NCI-H128 (cell line): ENCODE data around the gene PPP2R2B.

Source experiments
- DNase-seq: peaks from one replicate; lab custom pipeline; 2025; ENCODE audit not compliant: unreplicated experiment; lab: John Stamatoyannopoulos, UW

Gene PPP2R2B

GRCh38 chr5:146667633-146668272, 210.8 kb downstream of the PPP2R2B start:
- no peak for DNase-seq

DNA sequence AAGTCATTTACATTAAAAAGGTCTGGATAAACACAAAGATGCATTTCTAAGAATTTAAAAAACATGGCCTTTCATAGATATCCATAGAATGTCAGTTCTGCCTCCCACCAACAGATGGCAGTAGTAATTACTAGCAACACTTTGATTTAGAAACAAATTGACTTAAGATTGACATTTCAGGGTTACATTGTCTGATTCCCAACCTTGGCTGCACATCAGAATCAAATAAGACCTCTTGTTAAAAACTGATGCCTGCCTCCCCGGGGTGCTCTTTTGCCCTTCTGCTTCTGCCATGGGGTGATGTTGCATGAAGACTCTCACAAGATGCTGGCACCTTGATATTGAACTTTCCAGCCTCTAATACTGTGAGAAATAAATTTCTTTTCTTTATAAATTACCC, 216.3 kb downstream of the PPP2R2B start:
- DNase-seq = no peak

DNA sequence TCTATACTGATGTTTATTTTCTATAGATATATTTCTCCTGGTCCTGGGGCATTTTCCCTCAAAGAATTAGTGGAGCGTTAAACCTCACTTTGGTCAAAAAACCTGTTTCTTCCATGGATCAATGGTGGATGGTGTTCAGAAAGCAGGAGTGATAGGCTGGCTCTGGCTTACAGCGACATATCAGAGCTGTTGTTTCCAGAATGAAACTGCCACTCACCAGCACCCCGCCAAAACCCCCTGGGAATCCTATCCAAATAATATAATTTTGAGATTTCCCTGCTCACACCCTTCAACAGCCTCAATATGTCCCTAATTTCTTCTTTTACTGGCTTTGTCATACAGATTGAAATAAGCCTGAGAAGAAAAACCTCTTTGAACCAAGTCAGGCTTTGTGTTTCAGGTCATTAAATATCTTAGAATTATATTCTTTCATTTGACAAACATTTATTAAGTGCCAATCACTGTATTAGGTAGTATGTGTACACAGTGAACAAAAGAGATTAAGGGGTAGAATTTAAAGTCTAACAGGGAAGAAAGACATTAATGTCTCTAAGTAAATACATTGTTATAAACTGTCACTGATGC, 218.1 kb downstream of the PPP2R2B start:
- no peak for DNase-seq

- no peak for DNase-seq
Measured at GRCh38 chr5:146659961-146660360, 218.6 kb downstream of the PPP2R2B start.

DNA sequence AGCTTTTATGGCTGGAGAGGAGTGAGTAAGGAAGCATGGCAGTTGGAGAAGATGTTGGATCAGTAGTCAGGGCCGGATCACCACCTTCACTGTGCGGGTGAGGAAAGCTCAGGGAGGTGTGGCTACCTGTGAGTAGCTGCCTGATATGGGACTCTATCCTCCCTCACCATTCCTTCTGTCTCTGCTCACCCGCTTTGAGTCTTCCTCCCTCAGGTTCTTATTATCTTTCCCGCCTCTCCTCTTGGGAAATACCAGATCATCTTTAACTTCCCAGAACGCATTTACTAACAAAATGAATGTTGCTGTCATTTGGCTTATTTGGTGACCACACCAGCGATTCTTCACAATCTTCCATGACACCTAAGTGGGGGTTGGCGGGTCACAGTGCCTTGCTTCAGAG, 221.9 kb downstream of the PPP2R2B start:
- DNase-seq = no peak

GRCh38 chr5:146653560-146653959, 225.0 kb downstream of the PPP2R2B start:
- DNase-seq = no peak

DNA sequence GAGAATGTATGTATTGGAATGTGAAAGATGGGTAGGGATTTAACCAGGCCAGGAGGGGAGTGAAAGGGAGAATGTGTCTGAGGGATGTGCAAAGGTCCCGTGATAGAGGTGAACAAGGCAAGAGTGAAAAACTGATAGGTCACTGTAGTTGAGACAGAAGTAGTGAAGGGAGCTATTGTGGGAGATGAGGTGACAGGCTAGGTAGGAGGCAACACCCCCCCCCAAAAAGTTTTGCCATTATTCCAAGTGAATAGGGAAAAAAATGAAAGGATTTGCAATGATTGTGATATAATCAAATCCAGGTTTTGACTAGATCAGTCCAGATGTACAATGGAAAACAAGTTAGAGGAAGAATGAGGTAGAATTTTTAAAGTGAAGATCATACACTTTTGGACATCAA, 226.0 kb downstream of the PPP2R2B start:
- no peak for DNase-seq

DNA sequence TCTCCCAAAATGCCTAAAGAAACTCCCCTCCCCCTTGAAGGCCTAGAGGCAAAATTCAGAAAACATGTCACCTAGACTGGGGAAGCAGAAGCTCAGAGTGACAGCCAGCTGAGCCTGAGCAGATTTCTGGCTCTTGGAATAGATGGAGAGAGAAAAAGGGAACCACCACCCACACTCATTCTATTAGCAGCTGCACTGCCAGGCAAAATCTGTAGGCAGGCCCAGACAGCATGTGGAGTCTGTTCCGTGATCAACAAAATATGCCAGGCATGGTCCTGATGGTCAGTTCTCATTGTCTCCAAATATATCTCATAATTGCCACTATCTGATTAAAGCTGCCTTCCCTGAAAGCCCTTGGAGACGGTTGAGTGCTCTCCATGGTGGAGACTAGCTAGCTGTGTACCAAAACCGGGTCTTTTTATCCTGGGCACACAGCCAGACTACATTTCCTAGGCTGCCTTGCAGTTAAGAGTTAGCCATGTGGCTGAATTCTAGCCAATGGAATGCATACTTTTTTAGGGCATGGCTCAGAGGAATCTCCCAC, 230.8 kb downstream of the PPP2R2B start:
- no peak for DNase-seq

GRCh38 chr5:146646441-146646840, 232.1 kb downstream of the PPP2R2B start:
- DNase-seq = no peak

DNA sequence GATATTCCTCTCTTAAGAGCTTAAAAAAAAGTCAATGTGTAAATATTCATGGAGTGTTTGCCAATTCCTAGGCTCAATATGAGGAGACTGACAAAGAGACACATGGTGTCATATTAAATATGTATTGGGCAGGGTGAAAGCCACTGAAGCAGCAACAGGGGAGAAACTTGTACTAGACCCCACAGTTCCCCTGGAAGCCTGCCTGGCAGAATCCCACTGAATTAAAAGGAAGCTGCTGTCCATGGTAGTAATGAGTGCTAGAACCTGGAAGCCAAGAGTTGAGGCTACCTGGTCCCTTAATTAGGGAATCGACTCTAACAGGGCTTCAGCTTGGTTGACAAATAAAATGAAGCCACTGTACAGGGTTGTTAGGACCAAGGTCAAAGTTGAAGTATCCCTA, 233.2 kb downstream of the PPP2R2B start:
- DNase-seq = no peak

- DNase-seq = peak; percentile 20
Measured at GRCh38 chr5:146644831-146645230, 233.7 kb downstream of the PPP2R2B start.

GRCh38 chr5:146643776-146644175, 234.8 kb downstream of the PPP2R2B start:
- DNase-seq = no peak

- DNase-seq = no peak
Measured at GRCh38 chr5:146642410-146642809, 236.1 kb downstream of the PPP2R2B start.

DNA sequence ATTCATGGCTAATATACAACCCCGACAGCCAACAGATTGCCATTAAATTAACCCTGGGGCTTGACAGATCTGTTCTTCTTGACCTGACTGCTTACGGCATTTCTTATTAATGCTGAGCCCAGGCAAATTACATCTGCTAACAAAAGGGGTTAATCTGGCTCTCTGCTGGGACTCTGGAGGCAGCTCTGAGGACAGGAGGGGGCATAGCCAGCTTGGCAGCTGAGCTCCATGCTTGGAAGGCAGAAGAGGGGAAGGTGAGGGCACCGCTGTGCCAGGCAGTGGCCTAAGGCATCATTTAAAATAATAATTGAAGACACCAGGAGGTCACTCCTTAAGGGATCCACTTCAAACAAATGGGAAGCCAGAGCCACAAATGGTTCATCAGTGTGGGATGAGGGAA, 236.6 kb downstream of the PPP2R2B start:
- DNase-seq = no peak

- no peak for DNase-seq
Measured at GRCh38 chr5:146640285-146640896, 238.2 kb downstream of the PPP2R2B start.

DNA sequence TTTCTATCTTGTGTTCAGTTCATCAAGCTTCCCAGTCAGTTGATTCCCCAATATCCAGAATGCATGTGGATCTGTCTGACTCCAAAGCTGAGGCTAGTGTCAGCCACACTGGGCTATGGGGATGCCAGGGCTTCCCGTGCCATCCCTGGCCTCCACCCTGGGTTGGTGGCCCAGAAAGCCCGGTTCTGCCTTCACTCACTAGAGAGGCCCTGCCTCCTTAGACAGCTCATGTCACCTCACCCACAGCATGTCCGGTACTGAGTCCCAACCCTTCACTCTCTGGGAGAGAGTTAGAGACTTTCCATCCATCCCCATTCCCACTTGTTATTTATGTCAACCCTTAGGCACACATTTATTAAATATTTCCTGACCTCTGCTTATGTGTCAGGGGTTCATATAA, 243.1 kb downstream of the PPP2R2B start:
- no peak for DNase-seq

DNA sequence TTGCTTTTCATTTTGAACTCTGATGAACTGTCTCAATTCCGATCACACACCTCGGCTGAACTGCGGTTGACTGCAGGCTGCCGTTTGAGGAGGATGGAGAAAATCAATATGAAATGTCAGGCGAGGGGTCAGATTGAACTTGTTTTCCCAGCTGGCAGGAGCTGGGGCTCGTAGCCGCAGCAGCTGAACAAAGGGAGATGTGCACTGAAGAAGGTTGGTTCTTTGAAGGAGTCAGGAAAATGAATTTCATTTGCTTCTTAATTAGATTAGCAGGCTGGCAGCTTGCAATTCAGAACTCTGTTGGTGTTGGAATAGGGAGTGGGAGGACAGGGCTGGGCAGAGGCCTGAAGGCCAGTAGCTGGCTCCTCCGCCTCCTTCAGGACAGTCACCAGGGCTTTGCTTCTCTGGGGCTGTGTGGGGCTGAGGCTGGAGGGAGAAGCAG, 245.2 kb downstream of the PPP2R2B start:
- DNase-seq = no peak

DNA sequence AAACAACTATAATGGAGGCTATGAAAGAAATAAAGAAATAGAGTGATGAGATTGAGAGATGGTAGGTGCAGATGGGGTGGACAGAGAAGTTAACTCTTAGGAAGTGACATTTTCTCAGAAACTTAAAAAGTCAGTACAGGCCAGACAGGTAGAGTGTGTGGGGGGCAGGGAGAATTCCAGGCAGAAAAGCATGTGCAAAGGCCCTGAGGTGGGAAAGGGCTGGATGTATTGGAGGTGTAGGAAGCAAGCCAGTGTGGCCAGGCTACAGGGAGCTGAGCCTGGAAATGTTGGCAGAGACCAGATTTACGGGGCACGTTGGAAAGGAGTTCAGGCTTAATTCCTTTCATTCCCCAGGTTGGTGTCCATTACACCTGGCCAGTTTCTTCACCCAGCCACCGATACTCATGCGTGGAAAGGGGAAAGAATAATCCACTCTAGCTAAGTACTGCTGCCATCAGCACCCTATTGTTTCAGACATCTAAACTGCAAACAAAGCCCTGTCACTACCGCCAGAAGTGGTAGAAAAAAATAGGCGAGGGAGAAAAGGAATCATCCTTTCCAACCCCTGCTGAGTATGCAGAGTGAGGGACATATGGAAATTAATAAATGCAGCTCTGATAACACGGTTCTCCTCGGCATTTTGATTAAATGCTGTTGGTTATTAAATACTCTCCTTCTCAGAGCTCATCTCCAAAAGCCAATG, 245.8 kb downstream of the PPP2R2B start:
- no peak for DNase-seq

- DNase-seq = no peak
Measured at GRCh38 chr5:146630472-146630871, 248.1 kb downstream of the PPP2R2B start.

DNA sequence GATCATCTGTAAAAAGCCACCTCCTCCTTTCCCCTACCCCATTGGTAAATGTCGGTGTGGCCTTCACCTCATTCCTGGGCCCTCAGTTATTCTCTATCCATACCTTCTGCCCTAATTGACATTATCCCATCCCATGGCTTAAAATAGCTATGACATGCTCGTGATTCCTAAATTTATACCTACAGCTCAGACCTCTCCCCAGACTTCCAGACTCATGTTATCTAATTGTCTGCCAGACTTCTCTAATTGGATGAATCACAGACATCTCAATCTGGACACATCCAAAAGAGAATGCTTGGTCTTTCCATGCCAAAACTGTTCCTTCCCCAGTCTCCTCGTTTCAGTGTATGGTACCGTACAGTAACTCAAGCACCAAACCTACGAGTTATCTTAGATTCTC, 249.6 kb downstream of the PPP2R2B start:
- DNase-seq = no peak

- no peak for DNase-seq
Measured at GRCh38 chr5:146626936-146627335, 251.6 kb downstream of the PPP2R2B start.

- no peak for DNase-seq
Measured at GRCh38 chr5:146624179-146624578, 254.4 kb downstream of the PPP2R2B start.
